GM20000 (cell line): ENCODE results near the gene PKP4.

ENCODE experiments used
- DNase-seq: peaks from one replicate; pipeline ENCODE4 v3.0.0; 2012; ENCODE audit warnings: low spot score
- CTCF ChIP-seq: IDR thresholded peaks from 2 replicates; pipeline ENCODE4 v1.5.1; 2012; ENCODE audit warnings: mild to moderate bottlenecking, control low read depth; ENCODE audit errors: extremely low read depth, missing control alignments

The PKP4 gene

DNA sequence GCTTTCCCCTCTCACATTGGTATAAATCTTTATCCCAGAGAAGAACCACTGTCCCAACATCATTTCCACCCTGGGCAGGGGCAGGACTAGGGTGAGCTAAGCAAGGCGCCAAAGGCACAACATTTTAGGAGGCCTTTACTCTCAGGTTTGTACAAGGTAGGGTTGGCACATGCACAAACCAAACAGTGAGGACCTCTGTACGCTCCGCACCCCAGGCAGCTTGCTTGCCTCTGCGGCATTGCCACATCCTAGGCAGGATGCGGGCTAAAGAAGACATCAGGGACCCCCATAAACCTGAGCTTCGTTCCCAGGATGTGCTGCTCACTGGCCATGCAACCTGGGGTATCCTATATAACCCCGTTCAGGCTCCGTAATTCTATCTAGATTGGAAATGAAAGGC, 210.2 kb downstream of the PKP4 start:
- TF ChIP-seq CTCF = no peak
- no peak for DNase-seq

DNA sequence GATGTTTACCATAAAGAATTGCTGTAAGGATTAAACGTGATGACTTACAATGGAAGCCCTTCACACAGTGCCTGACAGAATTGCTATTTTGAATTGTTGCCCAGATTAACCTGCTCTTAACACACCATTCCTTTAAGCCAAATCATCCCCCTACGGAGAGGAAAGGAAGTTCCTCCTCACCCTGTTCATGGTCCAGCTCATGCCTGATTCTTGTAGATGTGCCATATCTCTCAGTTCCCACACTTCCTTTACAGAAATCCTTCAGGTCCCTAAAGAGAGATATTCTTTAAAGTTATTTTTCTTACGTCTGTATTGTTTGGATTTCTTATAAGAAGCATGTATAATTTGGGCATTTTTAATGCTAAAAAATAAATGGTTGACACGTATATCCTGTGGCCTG, 210.8 kb downstream of the PKP4 start:
- TF ChIP-seq CTCF = no peak
- DNase-seq = no peak

- DNase-seq = no peak
- TF ChIP-seq CTCF = no peak
Observed at GRCh38 chr2:158668001-158668765, 211.4 kb downstream of the PKP4 start.

DNA sequence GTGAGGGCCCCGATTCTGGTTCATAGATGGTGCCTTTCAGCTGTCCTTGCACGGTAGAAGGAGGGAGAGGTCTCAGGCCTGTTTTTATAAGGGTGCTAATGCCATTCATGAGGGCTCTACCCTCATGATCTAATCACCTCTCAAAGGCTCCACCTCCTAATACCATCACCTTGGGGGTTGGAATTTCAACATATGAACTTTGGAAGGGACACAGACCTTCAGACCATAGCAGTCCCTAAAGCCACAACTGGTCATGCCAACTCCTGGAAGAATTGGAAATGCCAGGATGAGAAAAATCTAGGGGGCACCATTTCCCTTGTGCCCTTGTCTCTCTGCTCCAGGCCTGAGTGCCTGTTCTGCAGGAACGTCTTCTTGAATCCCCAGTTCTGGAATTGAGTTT, 213.5 kb downstream of the PKP4 start:
- DNase-seq = no peak
- TF ChIP-seq CTCF = no peak

DNA sequence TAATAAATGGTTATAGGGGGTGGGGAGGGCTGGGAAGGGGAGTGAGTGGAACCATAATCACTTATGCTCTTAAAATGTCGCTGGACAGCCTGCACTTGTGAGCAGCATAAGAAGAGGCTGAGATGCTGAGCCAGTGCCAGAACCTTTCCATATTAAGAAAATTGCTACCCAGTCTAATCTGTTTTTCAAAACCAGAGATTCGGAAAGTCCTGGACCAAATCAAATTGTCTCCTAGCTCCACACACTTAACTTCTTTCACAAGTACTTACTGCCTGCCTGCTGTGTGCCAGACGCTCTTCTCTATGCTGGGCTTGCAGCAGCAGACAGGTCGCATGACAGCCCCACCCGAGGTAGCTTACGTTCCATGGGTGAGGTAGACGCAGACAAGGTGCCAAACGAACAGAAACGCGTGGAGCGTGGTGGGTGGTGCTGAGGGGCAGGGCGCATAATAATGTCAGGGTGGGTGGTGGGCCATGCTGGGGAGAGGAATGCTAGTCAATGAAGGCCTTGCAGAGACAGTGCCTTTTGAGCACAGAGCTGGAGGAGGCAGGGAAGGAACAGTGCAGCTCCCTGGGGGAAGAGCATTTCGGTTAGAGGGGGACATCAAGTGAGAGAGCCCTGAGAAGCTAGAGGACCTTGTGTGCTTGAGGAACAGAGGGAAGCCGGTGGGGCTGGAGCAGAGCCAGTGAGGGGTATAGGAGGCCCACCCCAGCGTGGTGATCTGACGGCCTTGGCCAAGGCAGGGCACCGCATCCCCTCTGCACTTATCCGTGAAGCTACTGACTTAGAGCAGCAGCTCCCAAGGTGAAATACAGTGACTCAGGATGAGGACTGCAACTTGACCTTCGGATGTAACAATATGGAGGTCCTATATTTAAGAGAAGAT, 214.9 kb downstream of the PKP4 start:
- TF ChIP-seq CTCF = no peak
- DNase-seq = no peak

GRCh38 chr2:158676295-158676694, 219.5 kb downstream of the PKP4 start:
- TF ChIP-seq CTCF = no peak
- DNase-seq = no peak

DNA sequence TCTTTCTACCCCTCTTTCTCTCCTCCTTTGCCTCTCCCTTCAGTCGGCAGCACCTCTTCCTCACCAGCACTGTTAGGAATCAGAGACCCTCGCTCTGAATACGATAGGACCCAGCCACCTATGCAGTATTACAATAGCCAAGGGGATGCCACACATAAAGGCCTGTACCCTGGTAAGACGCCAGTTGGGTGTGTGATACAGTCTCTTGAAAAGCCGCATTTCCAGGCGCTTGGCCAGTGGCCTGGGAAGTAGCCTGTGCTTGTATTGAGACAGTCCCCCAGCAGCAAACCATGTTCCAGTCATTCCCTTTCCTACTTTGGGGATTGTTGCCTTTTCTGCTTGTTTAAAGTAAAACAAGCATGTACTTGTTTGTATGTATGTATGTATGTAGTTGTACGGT, 219.9 kb downstream of the PKP4 start:
- TF ChIP-seq CTCF = no peak
- no peak for DNase-seq
